ENCODE data around the gene GAA. TPM values are rescaled to one million over a fixed set of nuclear protein-coding genes. Genes with fewer than 3 reads are reported as not detected.

The GAA gene
- total and polyA plus RNA-seq, 2 of the 13 experiments (the other 11 are each of a cell fraction or from before 2014, with no cell fraction given) = 21.6 to 36.4 TPM

DNA sequence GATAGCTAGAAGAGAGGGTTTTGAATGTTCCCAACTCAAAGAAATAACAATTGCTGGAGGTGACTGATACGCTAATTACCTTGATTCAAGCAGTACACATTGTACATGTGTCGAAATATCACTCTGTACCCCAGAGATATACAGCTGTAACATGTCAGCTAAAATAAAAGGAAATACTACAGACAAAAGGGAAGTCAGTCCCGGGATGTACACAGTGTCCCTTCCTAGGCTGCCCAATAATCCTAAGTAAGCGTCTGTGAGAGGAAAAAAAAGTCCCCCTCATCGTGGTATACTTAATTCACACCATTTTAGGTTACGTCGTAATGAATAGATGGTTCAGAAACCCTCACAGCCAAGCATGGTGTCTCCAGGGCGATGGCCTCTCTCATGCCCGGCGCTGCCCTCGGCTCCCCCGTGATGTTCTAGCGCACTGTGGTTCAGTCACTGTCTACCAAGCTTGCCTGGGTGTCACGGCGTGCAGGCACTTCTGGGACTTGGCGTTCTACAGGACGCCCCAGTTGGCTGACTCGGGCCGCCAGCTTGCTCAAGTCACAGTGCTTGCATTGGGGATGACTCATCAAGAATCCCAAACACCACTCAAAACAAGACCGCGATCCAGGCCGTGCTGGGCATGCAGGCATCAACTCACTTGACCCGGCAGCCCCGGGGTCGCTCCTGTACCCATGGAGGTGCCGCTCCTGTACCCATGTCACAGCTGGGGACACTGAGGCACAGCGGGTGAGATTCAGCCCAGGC, 37.4 kb upstream of the GAA start (continued):
- TF ChIP-seq, protein P1, sequence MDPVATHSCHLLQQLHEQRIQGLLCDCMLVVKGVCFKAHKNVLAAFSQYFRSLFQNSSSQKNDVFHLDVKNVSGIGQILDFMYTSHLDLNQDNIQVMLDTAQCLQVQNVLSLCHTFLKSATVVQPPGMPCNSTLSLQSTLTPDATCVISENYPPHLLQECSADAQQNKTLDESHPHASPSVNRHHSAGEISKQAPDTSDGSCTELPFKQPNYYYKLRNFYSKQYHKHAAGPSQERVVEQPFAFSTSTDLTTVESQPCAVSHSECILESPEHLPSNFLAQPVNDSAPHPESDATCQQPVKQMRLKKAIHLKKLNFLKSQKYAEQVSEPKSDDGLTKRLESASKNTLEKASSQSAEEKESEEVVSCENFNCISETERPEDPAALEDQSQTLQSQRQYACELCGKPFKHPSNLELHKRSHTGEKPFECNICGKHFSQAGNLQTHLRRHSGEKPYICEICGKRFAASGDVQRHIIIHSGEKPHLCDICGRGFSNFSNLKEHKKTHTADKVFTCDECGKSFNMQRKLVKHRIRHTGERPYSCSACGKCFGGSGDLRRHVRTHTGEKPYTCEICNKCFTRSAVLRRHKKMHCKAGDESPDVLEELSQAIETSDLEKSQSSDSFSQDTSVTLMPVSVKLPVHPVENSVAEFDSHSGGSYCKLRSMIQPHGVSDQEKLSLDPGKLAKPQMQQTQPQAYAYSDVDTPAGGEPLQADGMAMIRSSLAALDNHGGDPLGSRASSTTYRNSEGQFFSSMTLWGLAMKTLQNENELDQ (CRISPR knock-in tag; IDR thresholded peaks at IDR 0.05; ENCODE audit: borderline replicate concordance) = no peak
- TF ChIP-seq DNMT1 (CRISPR knock-in tag; IDR thresholded peaks at IDR 0.05) (0 out of 2 replicates have a peak, but pooled peaks have one; percentile 56), THAP11 (CRISPR knock-in tag; IDR thresholded peaks at IDR 0.05) (peak; percentile 41), ZNF263 (CRISPR knock-in tag; IDR thresholded peaks at IDR 0.05) (peak; percentile 87; the same call in 1 of the 2 replicates), ZNF180 (CRISPR knock-in tag; IDR thresholded peaks at IDR 0.05; ENCODE audit: borderline replicate concordance, low read depth) (no peak), NKX3-1 (CRISPR knock-in tag; IDR thresholded peaks at IDR 0.05) (no peak), KLF16 (CRISPR knock-in tag; IDR thresholded peaks at IDR 0.05) (0 out of 4 replicates have a peak, but pooled peaks of 1 of the 2 experiments have one; percentile 48), KAT2B (IDR thresholded peaks at IDR 0.05; ENCODE audit: borderline replicate concordance, low read depth, low read length) (no peak), LCORL (IDR thresholded peaks at IDR 0.05) (no peak), LCORL (CRISPR knock-in tag; IDR thresholded peaks at IDR 0.05) (peak; percentile 56; the same call in 1 of the 2 replicates), ZNF724P (CRISPR knock-in tag; IDR thresholded peaks at IDR 0.05; ENCODE audit: borderline replicate concordance) (no peak), EP300 (IDR thresholded peaks at IDR 0.05; ENCODE audit: low read depth in 2 of 2, low read length in 2 of 2) (no peak), EP300 (CRISPR knock-in tag; IDR thresholded peaks at IDR 0.05; ENCODE audit: borderline replicate concordance) (peak; percentile 65), NFE2L1 (CRISPR knock-in tag; IDR thresholded peaks at IDR 0.05; ENCODE audit: borderline replicate concordance) (0 out of 2 replicates have a peak, but pooled peaks have one; percentile 78), CENPT (CRISPR knock-in tag; IDR thresholded peaks at IDR 0.05; ENCODE audit: low read depth) (0 out of 2 replicates have a peak, but pooled peaks have one; percentile 34), ZNF629 (CRISPR knock-in tag; conservative IDR thresholded peaks at IDR 0.05) (peak; percentile 78)
- TF ChIP-seq, protein P2, sequence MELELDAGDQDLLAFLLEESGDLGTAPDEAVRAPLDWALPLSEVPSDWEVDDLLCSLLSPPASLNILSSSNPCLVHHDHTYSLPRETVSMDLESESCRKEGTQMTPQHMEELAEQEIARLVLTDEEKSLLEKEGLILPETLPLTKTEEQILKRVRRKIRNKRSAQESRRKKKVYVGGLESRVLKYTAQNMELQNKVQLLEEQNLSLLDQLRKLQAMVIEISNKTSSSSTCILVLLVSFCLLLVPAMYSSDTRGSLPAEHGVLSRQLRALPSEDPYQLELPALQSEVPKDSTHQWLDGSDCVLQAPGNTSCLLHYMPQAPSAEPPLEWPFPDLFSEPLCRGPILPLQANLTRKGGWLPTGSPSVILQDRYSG (CRISPR knock-in tag; IDR thresholded peaks at IDR 0.05) = no peak
- TF ChIP-seq, protein P3, sequence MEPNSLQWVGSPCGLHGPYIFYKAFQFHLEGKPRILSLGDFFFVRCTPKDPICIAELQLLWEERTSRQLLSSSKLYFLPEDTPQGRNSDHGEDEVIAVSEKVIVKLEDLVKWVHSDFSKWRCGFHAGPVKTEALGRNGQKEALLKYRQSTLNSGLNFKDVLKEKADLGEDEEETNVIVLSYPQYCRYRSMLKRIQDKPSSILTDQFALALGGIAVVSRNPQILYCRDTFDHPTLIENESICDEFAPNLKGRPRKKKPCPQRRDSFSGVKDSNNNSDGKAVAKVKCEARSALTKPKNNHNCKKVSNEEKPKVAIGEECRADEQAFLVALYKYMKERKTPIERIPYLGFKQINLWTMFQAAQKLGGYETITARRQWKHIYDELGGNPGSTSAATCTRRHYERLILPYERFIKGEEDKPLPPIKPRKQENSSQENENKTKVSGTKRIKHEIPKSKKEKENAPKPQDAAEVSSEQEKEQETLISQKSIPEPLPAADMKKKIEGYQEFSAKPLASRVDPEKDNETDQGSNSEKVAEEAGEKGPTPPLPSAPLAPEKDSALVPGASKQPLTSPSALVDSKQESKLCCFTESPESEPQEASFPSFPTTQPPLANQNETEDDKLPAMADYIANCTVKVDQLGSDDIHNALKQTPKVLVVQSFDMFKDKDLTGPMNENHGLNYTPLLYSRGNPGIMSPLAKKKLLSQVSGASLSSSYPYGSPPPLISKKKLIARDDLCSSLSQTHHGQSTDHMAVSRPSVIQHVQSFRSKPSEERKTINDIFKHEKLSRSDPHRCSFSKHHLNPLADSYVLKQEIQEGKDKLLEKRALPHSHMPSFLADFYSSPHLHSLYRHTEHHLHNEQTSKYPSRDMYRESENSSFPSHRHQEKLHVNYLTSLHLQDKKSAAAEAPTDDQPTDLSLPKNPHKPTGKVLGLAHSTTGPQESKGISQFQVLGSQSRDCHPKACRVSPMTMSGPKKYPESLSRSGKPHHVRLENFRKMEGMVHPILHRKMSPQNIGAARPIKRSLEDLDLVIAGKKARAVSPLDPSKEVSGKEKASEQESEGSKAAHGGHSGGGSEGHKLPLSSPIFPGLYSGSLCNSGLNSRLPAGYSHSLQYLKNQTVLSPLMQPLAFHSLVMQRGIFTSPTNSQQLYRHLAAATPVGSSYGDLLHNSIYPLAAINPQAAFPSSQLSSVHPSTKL (CRISPR knock-in tag; IDR thresholded peaks at IDR 0.05) = peak; percentile 68
- TF ChIP-seq, protein P4, sequence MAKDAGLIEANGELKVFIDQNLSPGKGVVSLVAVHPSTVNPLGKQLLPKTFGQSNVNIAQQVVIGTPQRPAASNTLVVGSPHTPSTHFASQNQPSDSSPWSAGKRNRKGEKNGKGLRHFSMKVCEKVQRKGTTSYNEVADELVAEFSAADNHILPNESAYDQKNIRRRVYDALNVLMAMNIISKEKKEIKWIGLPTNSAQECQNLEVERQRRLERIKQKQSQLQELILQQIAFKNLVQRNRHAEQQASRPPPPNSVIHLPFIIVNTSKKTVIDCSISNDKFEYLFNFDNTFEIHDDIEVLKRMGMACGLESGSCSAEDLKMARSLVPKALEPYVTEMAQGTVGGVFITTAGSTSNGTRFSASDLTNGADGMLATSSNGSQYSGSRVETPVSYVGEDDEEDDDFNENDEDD (CRISPR knock-in tag; IDR thresholded peaks at IDR 0.05; ENCODE audit: borderline replicate concordance) = no peak; the same call in 1 of the 2 replicates

All from HepG2 (cell line).